Fibroblast of lung (primary cell): ENCODE measurements around the gene DDX6. TPM values are rescaled to one million over a fixed set of nuclear protein-coding genes. Genes with fewer than 3 reads are reported as not detected.

Experiments
- DNase-seq, 2 donors: peaks; one replicate each; pipeline versions ENCODE4 v3.0.0 to v3.0.0-alpha.2; 2010; ENCODE audit warnings: low read depth in 2 of 2
- H2AFZ ChIP-seq: 2 replicates; pipeline ENCODE4 v1.5.1; 2012; ENCODE audit warnings: low read length, control low read depth, inconsistent platforms
- H3K27ac ChIP-seq: 2 replicates; pipeline ENCODE4 v1.5.1; 2011; ENCODE audit warnings: low read length, control low read depth; ENCODE audit not compliant: insufficient read depth
- H3K27me3 ChIP-seq: 2 replicates; pipeline ENCODE4 v1.5.1; 2011; ENCODE audit warnings: mild to moderate bottlenecking, low read length; ENCODE audit not compliant: control insufficient read depth, insufficient read depth
- H3K36me3 ChIP-seq: 2 replicates; pipeline ENCODE4 v1.5.1; 2011; ENCODE audit warnings: low read length; ENCODE audit not compliant: control insufficient read depth, insufficient read depth
- H3K4me1 ChIP-seq: 2 replicates; pipeline ENCODE4 v1.5.1; 2011; ENCODE audit warnings: low read length; ENCODE audit not compliant: control insufficient read depth, insufficient read depth; ENCODE audit errors: extremely low read depth
- H3K4me2 ChIP-seq: 2 replicates; pipeline ENCODE4 v1.5.1; 2011; ENCODE audit warnings: low read length, control low read depth; ENCODE audit not compliant: insufficient read depth; ENCODE audit errors: extremely low read depth
- H3K4me3 ChIP-seq, 4 experiments: fragments of 200-600 bp in 1 of 4; sonication (generic) in 1 of 4; replicated peaks in 1 of 4; 2 replicates each; pipeline ENCODE4 v1.5.1; 2011 to 2016; ENCODE audit warnings: low read length in 4 of 4, low read depth in 3 of 4, mild to moderate bottlenecking in 3 of 4, control low read depth in 2 of 4, inconsistent platforms in 1 of 4, mixed read lengths in 1 of 4; ENCODE audit not compliant: insufficient read depth in 1 of 4; ENCODE audit errors: control extremely low read depth in 1 of 4
- H3K79me2 ChIP-seq: 2 replicates; pipeline ENCODE4 v1.5.1; 2012; ENCODE audit warnings: mild to moderate bottlenecking, low read length, inconsistent platforms; ENCODE audit not compliant: control insufficient read depth, insufficient read depth
- H3K9ac ChIP-seq: 2 replicates; pipeline ENCODE4 v1.5.1; 2011; ENCODE audit warnings: mild to moderate bottlenecking, low read length, control low read depth; ENCODE audit not compliant: insufficient read depth
- H3K9me3 ChIP-seq: 2 replicates; pipeline ENCODE4 v1.5.1; 2012; ENCODE audit warnings: low read depth, low read length; ENCODE audit not compliant: control insufficient read depth, insufficient read depth
- H4K20me1 ChIP-seq: 2 replicates; pipeline ENCODE4 v1.5.1; 2011; ENCODE audit warnings: low read length; ENCODE audit not compliant: control insufficient read depth, insufficient read depth; ENCODE audit errors: extremely low read depth
- CTCF ChIP-seq, 2 donors: IDR thresholded peaks in 1 of 2; conservative IDR thresholded peaks in 1 of 2; 1 replicate in 1 of 2; 2 replicates in 1 of 2; pipeline ENCODE4 v1.5.1; 2011 to 2012; ENCODE audit warnings: low read length in 2 of 2, control low read depth in 1 of 2, inconsistent platforms in 1 of 2, low read depth in 1 of 2, mild to moderate bottlenecking in 1 of 2
- EZH2 ChIP-seq: IDR thresholded peaks from 2 replicates; pipeline ENCODE4 v1.5.1; 2012; ENCODE audit warnings: low read length, control low read depth, mild to moderate bottlenecking; ENCODE audit errors: missing control alignments
- polyA plus RNA-seq, 2 donors: library from polyadenylated mRNA; depleted of rRNA in 1 of 2; stranded (reverse) in 1 of 2; unstranded in 1 of 2; fragments of >200 nt; gene quantifications; 2 replicates each; pipeline ENCODE4 v1.2.1, GENCODE V29; 2011 to 2012; ENCODE audit warnings: missing spikeins in 1 of 2
- total RNA-seq: library from RNA; depleted of rRNA; stranded (reverse); fragments of >200 nt; gene quantifications from 2 replicates; pipeline ENCODE4 v1.2.1, GENCODE V29; 2014

Gene DDX6
- total and polyA plus RNA-seq, 2 donors (not counting 1 experiment from before 2014, with no cell fraction given) = 91.2 to 105 TPM

- no peaks in the 10 kb centered on the region for H3K79me2 ChIP-seq
- no peaks in the 10 kb centered on the region for H4K20me1 ChIP-seq
- no peaks in the 10 kb centered on the region for H3K36me3 ChIP-seq
- no peak overlapping the region for H3K9ac ChIP-seq
- no peaks in the 10 kb centered on the region for H3K9me3 ChIP-seq
- no peak overlapping the region for H3K27ac ChIP-seq
- H3K4me3 ChIP-seq = no peak overlapping the region
- H3K4me1 ChIP-seq = no peaks in the 10 kb centered on the region
- H2AFZ ChIP-seq = no peak overlapping the region
- TF ChIP-seq CTCF (conservative IDR thresholded peaks at IDR 0.05 in 1 of 2, IDR thresholded peaks at IDR 0.05 in 1 of 2; ENCODE audit: low read depth in 1 of 2, low read length in 2 of 2) = no peak
- no peak for TF ChIP-seq EZH2
- no peak overlapping the region for H3K4me2 ChIP-seq
- no peak for DNase-seq
- H3K27me3 ChIP-seq = peaks cover 10% of the 10 kb centered on the region
These were observed 85.0 kb downstream of the DDX6 start for GRCh38 chr11:118705791-118706545.

- no peak for TF ChIP-seq EZH2
- no peak for TF ChIP-seq CTCF (conservative IDR thresholded peaks at IDR 0.05 in 1 of 2, IDR thresholded peaks at IDR 0.05 in 1 of 2; ENCODE audit: low read depth in 1 of 2, low read length in 2 of 2)
- H3K27me3 ChIP-seq = peaks cover 10% of the 10 kb centered on the region
- H3K4me1 ChIP-seq = no peaks in the 10 kb centered on the region
- H2AFZ ChIP-seq = no peak overlapping the region
- H3K4me2 ChIP-seq = no peak overlapping the region
- no peaks in the 10 kb centered on the region for H3K9me3 ChIP-seq
- no peaks in the 10 kb centered on the region for H4K20me1 ChIP-seq
- H3K27ac ChIP-seq = no peak overlapping the region
- H3K4me3 ChIP-seq = no peak overlapping the region
- DNase-seq = no peak
- H3K9ac ChIP-seq = no peak overlapping the region
- H3K79me2 ChIP-seq = no peaks in the 10 kb centered on the region
- H3K36me3 ChIP-seq = no peaks in the 10 kb centered on the region
These were observed 85.7 kb downstream of the DDX6 start for GRCh38 chr11:118705111-118705741.

GRCh38 chr11:118703563-118704106 is 87.3 kb downstream of the DDX6 start:
- Histone ChIP-seq H3K4me3 (no peak overlapping the region), H3K9me3 (no peaks in the 10 kb centered on the region), H2AFZ (no peak overlapping the region), H3K79me2 (no peaks in the 10 kb centered on the region), H4K20me1 (no peaks in the 10 kb centered on the region), H3K9ac (no peak overlapping the region), H3K4me1 (no peaks in the 10 kb centered on the region), H3K27me3 (peaks cover 10% of the 10 kb centered on the region), H3K36me3 (no peaks in the 10 kb centered on the region), H3K27ac (no peak overlapping the region), H3K4me2 (no peak overlapping the region)
- TF ChIP-seq EZH2 = no peak
- no peak for TF ChIP-seq CTCF (conservative IDR thresholded peaks at IDR 0.05 in 1 of 2, IDR thresholded peaks at IDR 0.05 in 1 of 2; ENCODE audit: low read depth in 1 of 2, low read length in 2 of 2)
- DNase-seq = no peak
